Right lobe of liver (tissue), 6 donors: ENCODE results near the gene TMX1. TPM values are rescaled to one million over a fixed set of nuclear protein-coding genes. Genes with fewer than 3 reads are reported as not detected.

Source experiments
- ATAC-seq, 4 donors: fragments of 200-7000 bp; cut with Tn5 transposase; one replicate each; pipeline ENCODE4 v1.9.1; 2020; ENCODE audit warnings: mild to moderate bottlenecking in 4 of 4, moderate library complexity in 4 of 4
- DNase-seq, 3 donors: peaks; one replicate each; pipeline ENCODE4 v3.0.0-alpha.2; 2020
- H3K27ac ChIP-seq, 3 donors: fragments of 200-600 bp; one replicate each; pipeline ENCODE4 v1.8.0; 2022
- H3K27me3 ChIP-seq, 2 donors: fragments of 200-600 bp; one replicate each; pipeline ENCODE4 v1.8.0; 2022
- H3K36me3 ChIP-seq, 4 donors: fragments of 200-600 bp; sonication (generic) in 1 of 4; one replicate each; pipeline versions ENCODE4 v1.5.1 to v1.8.0; 2017 to 2022; ENCODE audit warnings: control low read depth in 1 of 4
- H3K4me1 ChIP-seq, 4 donors: fragments of 200-600 bp; sonication (generic) in 1 of 4; one replicate each; pipeline versions ENCODE4 v1.5.1 to v1.8.0; 2017 to 2022; ENCODE audit warnings: control low read depth in 1 of 4
- H3K4me3 ChIP-seq, 3 donors: fragments of 200-600 bp; one replicate each; pipeline ENCODE4 v1.8.0; 2022
- H3K9me3 ChIP-seq, 4 donors: fragments of 200-600 bp; sonication (generic) in 1 of 4; one replicate each; pipeline versions ENCODE4 v1.5.1 to v1.8.0; 2017 to 2022; ENCODE audit warnings: control low read depth in 1 of 4
- CTCF ChIP-seq, 4 donors: fragments of 200-600 bp in 3 of 4; fragments of 450-650 bp in 1 of 4; IDR thresholded peaks; one replicate each; pipeline versions ENCODE4 v1.5.1 to v1.8.0; 2016 to 2022; ENCODE audit warnings: antibody characterized with exemption in 4 of 4, mild to moderate bottlenecking in 2 of 4
- POLR2A ChIP-seq: fragments of 450-650 bp; IDR thresholded peaks from one replicate; pipeline ENCODE4 v1.6.1; 2017; ENCODE audit warnings: antibody characterized with exemption, mild to moderate bottlenecking
- WGBS: methylation state at CpG from one replicate; pipeline ENCODE4 v1.1.6; 2018; ENCODE audit warnings: low coverage, low lambda C conversion rate; ENCODE audit not compliant: insufficient coverage; ENCODE audit errors: missing lambda C conversion rate; 5-methylcytosine and 5-hydroxymethylcytosine counted together
- intact Hi-C, 2 donors: fragments of 100-400 bp; cut with DNase I; formaldehyde crosslinking; loops; one replicate each; pipeline versions ENCODE4 v1.11.2 to v1.14.1; 2022
- long read RNA-seq: library from polyadenylated mRNA; unstranded; transcript quantifications from one replicate; pipeline ENCODE4 v2.0.0, GENCODE V29; 2019
- total RNA-seq, 6 experiments: library from RNA; depleted of rRNA in 2 of 6; stranded (reverse); fragments of >200 nt in 2 of 6; fragmentation: NEBNext Ultra II Directional in 3 of 6; extraction: Animal tissue kit (Norgen Biotek cat#: 25700) in 3 of 6; gene quantifications; one replicate each; pipeline versions ENCODE4 v1.1.0 to v1.2.4, GENCODE V29; 2016 to 2023
- donor health status: DM: no; HTN: yes; CAD: no.
- donor health status: DM: no; HTN: no; CAD: no.
- donor health status: DM: no; HTN: no; CAD: no.
- donor health status: DM: no; HTN: yes; CAD: no.
- donor health status: DM: no; HTN: yes; CAD: no.

The TMX1 gene
- 10 to 100 TPM; 11.3 to 18.4 (median 17.0) TPM for total RNA-seq
- long read RNA-seq, partial matches to known transcripts: 2 of 4 reads
- long read RNA-seq, other reads (novel, unspliced or antisense): 0 of 4 reads

DNA sequence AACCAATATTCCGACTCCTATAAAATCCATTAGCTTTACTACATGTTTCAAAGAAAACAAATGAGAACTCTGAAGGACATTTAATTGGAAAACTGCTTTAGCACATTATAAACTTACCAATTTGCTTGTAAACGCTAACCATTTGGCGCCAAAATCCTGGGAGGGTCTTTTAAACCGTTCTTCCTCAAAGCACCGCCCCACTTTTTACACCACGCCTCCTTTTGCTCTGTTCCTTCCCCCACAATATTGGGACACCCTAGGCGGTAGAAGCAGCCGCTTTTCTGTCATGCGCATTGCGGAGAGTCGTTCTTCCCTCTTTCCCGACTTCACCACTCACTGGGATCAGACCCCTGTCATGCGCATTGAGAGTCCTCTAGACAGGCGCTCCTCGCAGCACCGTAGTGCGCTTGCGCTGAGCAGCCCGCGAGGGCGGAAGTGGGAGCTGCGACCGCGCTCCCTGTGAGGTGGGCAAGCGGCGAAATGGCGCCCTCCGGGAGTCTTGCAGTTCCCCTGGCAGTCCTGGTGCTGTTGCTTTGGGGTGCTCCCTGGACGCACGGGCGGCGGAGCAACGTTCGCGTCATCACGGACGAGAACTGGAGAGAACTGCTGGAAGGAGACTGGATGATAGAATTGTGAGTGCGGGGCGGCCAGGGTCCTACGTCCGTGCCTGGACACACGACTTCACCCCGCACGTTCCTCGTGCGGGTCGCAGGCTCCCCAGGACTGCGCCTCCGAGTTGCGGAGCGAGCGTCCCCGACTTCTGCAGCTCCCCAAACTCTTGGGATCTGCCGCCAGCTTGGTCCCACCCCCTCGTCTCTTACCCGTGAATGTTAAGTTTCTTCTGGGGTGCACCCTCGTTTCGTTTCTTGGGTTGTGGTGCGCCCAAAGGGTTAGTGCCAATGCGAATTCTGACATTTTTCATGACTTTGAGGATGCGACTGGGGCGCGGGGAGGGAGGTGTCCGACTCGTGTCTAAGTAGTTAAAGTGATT is at the start of gene TMX1:
Gene TMX1, plus strand, starts transcription at position 435 of the 991 bp plus-strand sequence. Its CDS starts 46 bp downstream, at position 481.
- ATAC-seq (peak; percentile 99 to 100 (median 99)), DNase-seq (peak; percentile 95 to 97 (median 95))
- Histone ChIP-seq H3K4me1 (peaks cover 0 to 7% (median 0%) of the 10 kb centered on the region in 4 donors), H3K36me3 (no peaks in the 10 kb centered on the region), H3K9me3 (no peaks in the 10 kb centered on the region), H3K27ac (peak within 1 kb of the TSS; percentile 69 to 82 (median 71)), H3K4me3 (peak within 1 kb of the TSS; percentile 91 to 99 (median 98)), H3K27me3 (no peaks in the 10 kb centered on the region)
- WGBS: 1% methylated on average over 38 of the region's 65 CpGs
- no peak for TF ChIP-seq CTCF (IDR thresholded peaks at IDR 0.05)
- peak; percentile 85 for TF ChIP-seq POLR2A
- intact Hi-C loops: no loop called here

DNA sequence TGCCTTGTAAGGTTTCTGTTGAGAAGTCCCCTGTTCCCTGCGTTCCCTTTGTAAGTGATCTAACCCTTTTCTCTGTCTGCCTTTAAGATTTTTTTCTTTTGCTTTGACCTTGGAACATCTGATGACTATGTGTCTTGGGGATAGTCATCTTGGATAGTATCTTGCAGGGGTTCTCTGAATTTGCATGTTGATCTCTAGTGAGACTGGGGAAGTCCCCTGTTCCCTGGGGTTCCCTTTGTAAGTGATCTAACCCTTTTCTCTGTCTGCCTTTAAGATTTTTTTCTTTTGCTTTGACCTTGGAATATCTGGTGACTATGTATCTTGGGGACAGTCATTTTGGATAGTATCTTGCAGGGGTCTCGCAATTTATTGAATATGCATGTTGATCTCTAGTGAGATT is 38.2 kb upstream of the TMX1 start:
- DNase-seq (no peak), ATAC-seq (no peak)
- no peaks in the 10 kb centered on the region for H3K27me3 ChIP-seq
- H3K4me3 ChIP-seq: no peak overlapping the region
- TF ChIP-seq POLR2A: no peak
- no peak overlapping the region for H3K27ac ChIP-seq
- intact Hi-C loops: no loop called here
- WGBS: 76% methylated on average over 2 of the region's 2 CpGs
- H3K9me3 ChIP-seq: no peaks in the 10 kb centered on the region
- no peaks in the 10 kb centered on the region for H3K4me1 ChIP-seq
- H3K36me3 ChIP-seq: no peaks in the 10 kb centered on the region

- WGBS: 52% methylated on average over 3 of the region's 5 CpGs
- Histone ChIP-seq H3K36me3 (no peaks in the 10 kb centered on the region), H3K27ac (no peak overlapping the region), H3K27me3 (no peaks in the 10 kb centered on the region), H3K4me1 (no peaks in the 10 kb centered on the region), H3K9me3 (no peaks in the 10 kb centered on the region), H3K4me3 (no peak overlapping the region)
- DNase-seq: peak in 1 of 3 donors; percentile 42
- no peak for TF ChIP-seq POLR2A
- no peak for TF ChIP-seq CTCF (IDR thresholded peaks at IDR 0.05)
- peak in 1 of 4 donors; percentile 30 for ATAC-seq
- intact Hi-C loops: no loop called here
Observed at GRCh38 chr14:51202914-51203665, 37.0 kb upstream of the TMX1 start.

DNA sequence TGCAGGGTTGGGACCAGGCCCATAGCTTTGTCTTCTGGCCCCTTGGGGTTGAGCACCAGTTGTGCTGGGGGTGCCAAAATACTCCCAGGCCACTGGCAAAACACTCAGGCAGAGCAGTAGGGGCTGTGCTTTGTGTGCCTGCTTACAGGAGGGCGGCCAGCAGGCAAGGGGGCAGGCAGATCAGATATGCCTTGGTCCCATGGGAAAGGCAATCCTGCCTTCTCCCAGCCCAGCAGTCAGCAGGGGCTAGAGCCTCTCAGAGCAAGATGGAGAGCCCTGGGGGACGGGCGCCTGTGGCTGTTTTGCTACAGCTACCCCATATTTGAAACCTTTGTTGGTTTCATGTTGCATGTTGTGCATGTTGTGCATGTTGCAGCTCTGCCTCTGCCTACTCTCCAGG is 36.2 kb upstream of the TMX1 start:
- intact Hi-C loops: no loop called here
- Histone ChIP-seq H3K4me3 (no peak overlapping the region), H3K4me1 (no peaks in the 10 kb centered on the region), H3K9me3 (no peaks in the 10 kb centered on the region), H3K36me3 (no peaks in the 10 kb centered on the region), H3K27ac (no peak overlapping the region), H3K27me3 (no peaks in the 10 kb centered on the region)
- ATAC-seq: no peak
- peak in 1 of 3 donors; percentile 27 for DNase-seq
- no CpG with 5 or more reads among the region's 3 CpGs for WGBS
- TF ChIP-seq CTCF (IDR thresholded peaks at IDR 0.05) (no peak), POLR2A (no peak)
